PC-3 (cell line): ENCODE data around the gene CRLF2. TPM values are rescaled to one million over a fixed set of nuclear protein-coding genes. Genes with fewer than 3 reads are reported as not detected.
"Not testable (repeated sequence)": the region's sequence is repeated elsewhere in the genome, so short reads cannot be mapped to it uniquely, and the experiment has no call there.

Experiments
- ATAC-seq: fragments of 200-7000 bp; cut with Tn5 transposase; 2 replicates; pipeline ENCODE4 v1.9.1; 2020; ENCODE audit warnings: mild to moderate bottlenecking, moderate library complexity
- Bru-seq: library from RNA; stranded (reverse); fragments of 400-500 nt; gene quantifications from one replicate; lab custom pipeline; 2021; lab: Mats Ljungman, UMichigan
- BruChase-seq, 2 experiments: library from RNA; stranded (reverse); fragments of 400-500 nt; gene quantifications; one replicate each; lab custom pipeline; 2021; lab: Mats Ljungman, UMichigan
- BruUV-seq: library from RNA; stranded (reverse); fragments of 400-500 nt; replicated peaks from 2 replicates; lab custom pipeline; 2021; lab: Mats Ljungman, UMichigan
- CTCF ChIA-PET: fragments of 300-600 bp; sonication (Branson Sonifier 250); formaldehyde crosslinking; loops from one replicate; lab custom pipeline; 2022; ENCODE audit warnings: antibody characterized with exemption; lab: Charles Lee
- POLR2A ChIA-PET: fragments of 300-600 bp; sonication (Branson Sonifier 250); formaldehyde crosslinking; loops from one replicate; lab custom pipeline; 2022; ENCODE audit warnings: antibody characterized with exemption; ENCODE audit not compliant: unreplicated experiment; lab: Charles Lee
- DNase-seq: peaks from one replicate; pipeline ENCODE4 v3.0.0-alpha.2; 2015
- H2AFZ ChIP-seq: fragments of 300-600 bp; sonication (generic); 2 replicates; pipeline ENCODE4 v1.6.0; 2016; ENCODE audit warnings: antibody characterized with exemption, low read length
- H3F3A ChIP-seq: fragments of 300-600 bp; sonication (generic); one replicate; pipeline ENCODE4 v1.6.0; 2017; ENCODE audit warnings: antibody characterized with exemption, low read length, control low read depth, mild to moderate bottlenecking; ENCODE audit not compliant: unreplicated experiment
- H3K27ac ChIP-seq: fragments of 300-600 bp; sonication (generic); 2 replicates; pipeline ENCODE4 v1.5.1; 2016; ENCODE audit warnings: mild to moderate bottlenecking, low read length
- H3K27me3 ChIP-seq: fragments of 300-600 bp; sonication (generic); 2 replicates; pipeline ENCODE4 v1.6.1; 2016; ENCODE audit warnings: low read length, mixed read lengths
- H3K36me3 ChIP-seq: fragments of 300-600 bp; sonication (generic); 2 replicates; pipeline ENCODE4 v1.6.1; 2016; ENCODE audit warnings: low read depth, mixed run types, low read length, mixed read lengths
- H3K4me1 ChIP-seq: fragments of 300-600 bp; sonication (generic); 2 replicates; pipeline ENCODE4 v1.5.1; 2016; ENCODE audit warnings: low read length; ENCODE audit not compliant: insufficient read depth
- H3K4me2 ChIP-seq: fragments of 300-600 bp; sonication (generic); 2 replicates; pipeline ENCODE4 v1.6.0; 2016; ENCODE audit warnings: low read length
- H3K4me3 ChIP-seq: fragments of 300-600 bp; sonication (generic); 2 replicates; pipeline ENCODE4 v1.5.1; 2016; ENCODE audit warnings: mild to moderate bottlenecking, low read length, mixed read lengths
- H3K79me2 ChIP-seq: fragments of 300-600 bp; sonication (generic); 2 replicates; pipeline ENCODE4 v1.6.1; 2017; ENCODE audit warnings: low read length, mixed read lengths
- H3K9ac ChIP-seq: fragments of 300-600 bp; sonication (generic); 2 replicates; pipeline ENCODE4 v1.6.0; 2016; ENCODE audit warnings: mild to moderate bottlenecking, low read length
- H3K9me2 ChIP-seq: fragments of 300-600 bp; sonication (generic); replicated peaks from 2 replicates; pipeline ENCODE4 v1.6.1; 2016; ENCODE audit warnings: mixed run types, low read length, mixed read lengths
- H3K9me3 ChIP-seq: fragments of 300-600 bp; sonication (generic); 2 replicates; pipeline ENCODE4 v1.6.1; 2016; ENCODE audit warnings: low read length, mixed read lengths
- H4K20me1 ChIP-seq: fragments of 300-600 bp; sonication (generic); 2 replicates; pipeline ENCODE4 v1.6.1; 2016; ENCODE audit warnings: low read length, mixed read lengths
- EZH2 ChIP-seq: fragments of 300-600 bp; sonication (generic); IDR thresholded peaks from one replicate; pipeline ENCODE4 v1.6.1; 2017; ENCODE audit warnings: antibody characterized with exemption, mild to moderate bottlenecking, low read length; ENCODE audit not compliant: unreplicated experiment
- EZH2phosphoT487 ChIP-seq: fragments of 300-600 bp; sonication (generic); IDR thresholded peaks from 2 replicates; pipeline ENCODE4 v1.6.1; 2018; ENCODE audit warnings: mild to moderate bottlenecking, antibody characterized with exemption, low read length, borderline replicate concordance
- intact Hi-C: fragments of 100-400 bp; cut with micrococcal nuclease; formaldehyde crosslinking; loops from 2 replicates; pipeline ENCODE4 v1.9.0; 2023
- long read RNA-seq: library from polyadenylated mRNA; unstranded; transcript quantifications from one replicate; pipeline ENCODE4 v2.0.0, GENCODE V29; 2021; ENCODE audit not compliant: unreplicated experiment
- total RNA-seq: library from RNA; depleted of rRNA; stranded (reverse); fragments of >200 nt; gene quantifications from 2 replicates; pipeline ENCODE4 v1.2.3, GENCODE V29; 2014; rRNA removed
- TF ChIP-seq, protein P1 (sequence below): fragments of 300-600 bp; sonication (generic); conservative IDR thresholded peaks from 2 replicates; pipeline ENCODE4 v1.5.1; 2017; ENCODE audit warnings: antibody characterized with exemption, low read depth, mild to moderate bottlenecking, low read length

CRLF2 gene, protein sequence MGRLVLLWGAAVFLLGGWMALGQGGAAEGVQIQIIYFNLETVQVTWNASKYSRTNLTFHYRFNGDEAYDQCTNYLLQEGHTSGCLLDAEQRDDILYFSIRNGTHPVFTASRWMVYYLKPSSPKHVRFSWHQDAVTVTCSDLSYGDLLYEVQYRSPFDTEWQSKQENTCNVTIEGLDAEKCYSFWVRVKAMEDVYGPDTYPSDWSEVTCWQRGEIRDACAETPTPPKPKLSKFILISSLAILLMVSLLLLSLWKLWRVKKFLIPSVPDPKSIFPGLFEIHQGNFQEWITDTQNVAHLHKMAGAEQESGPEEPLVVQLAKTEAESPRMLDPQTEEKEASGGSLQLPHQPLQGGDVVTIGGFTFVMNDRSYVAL
- not detected in 2 replicates for total RNA-seq
- Bru-seq, nascent RNA: not detected
- not detected for BruChase-seq, experiment 1, labeled RNA remaining after a 6-hour chase
- not detected for BruChase-seq, experiment 2, labeled RNA remaining after a 2-hour chase
- long read RNA-seq: 0 reads

DNA sequence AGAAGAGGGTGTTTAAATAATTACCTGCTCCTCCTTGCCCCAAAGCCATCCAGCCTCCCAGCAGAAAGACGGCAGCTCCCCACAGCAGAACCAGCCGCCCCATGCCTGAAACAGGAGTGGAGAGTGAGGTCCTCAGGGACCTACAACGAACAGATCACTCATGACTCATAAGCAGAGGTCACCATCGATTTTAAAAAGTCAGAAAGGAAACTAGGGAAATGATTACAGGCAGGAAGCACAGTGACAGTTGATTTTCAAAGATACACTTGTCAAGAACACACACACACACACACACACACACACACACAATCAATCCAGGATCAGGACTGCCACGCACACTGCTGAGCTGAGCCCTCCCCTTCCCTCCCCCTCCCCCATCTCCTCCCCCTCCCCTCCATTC, at the start of gene CRLF2:
Gene CRLF2 (minus strand): TSS at position 118 of the 400 bp plus-strand sequence. CDS start 15 bp downstream, at position 103.
- Histone ChIP-seq H3K27ac (no peak within 1 kb of the TSS), H4K20me1 (no peaks in the 10 kb centered on the region), H3K9me3 (no peaks in the 10 kb centered on the region), H3K9me2 (no peaks in the 10 kb centered on the region), H3K4me2 (no peak within 1 kb of the TSS), H3K27me3 (no peaks in the 10 kb centered on the region), H3K4me1 (peaks cover 8% of the 10 kb centered on the region), H3F3A (no peaks in the 10 kb centered on the region), H3K36me3 (no peaks in the 10 kb centered on the region), H2AFZ (no peak within 1 kb of the TSS), H3K4me3 (no peak within 1 kb of the TSS), H3K9ac (no peak within 1 kb of the TSS), H3K79me2 (no peaks in the 10 kb centered on the region)
- peak; percentile 49 for DNase-seq
- no TSS peak for BruUV-seq
- intact Hi-C loops: no loop called here
- ATAC-seq: no peak
- POLR2A ChIA-PET: no interaction called here
- TF ChIP-seq EZH2 (no peak), EZH2phosphoT487 (no peak)
- TF ChIP-seq, protein P1, sequence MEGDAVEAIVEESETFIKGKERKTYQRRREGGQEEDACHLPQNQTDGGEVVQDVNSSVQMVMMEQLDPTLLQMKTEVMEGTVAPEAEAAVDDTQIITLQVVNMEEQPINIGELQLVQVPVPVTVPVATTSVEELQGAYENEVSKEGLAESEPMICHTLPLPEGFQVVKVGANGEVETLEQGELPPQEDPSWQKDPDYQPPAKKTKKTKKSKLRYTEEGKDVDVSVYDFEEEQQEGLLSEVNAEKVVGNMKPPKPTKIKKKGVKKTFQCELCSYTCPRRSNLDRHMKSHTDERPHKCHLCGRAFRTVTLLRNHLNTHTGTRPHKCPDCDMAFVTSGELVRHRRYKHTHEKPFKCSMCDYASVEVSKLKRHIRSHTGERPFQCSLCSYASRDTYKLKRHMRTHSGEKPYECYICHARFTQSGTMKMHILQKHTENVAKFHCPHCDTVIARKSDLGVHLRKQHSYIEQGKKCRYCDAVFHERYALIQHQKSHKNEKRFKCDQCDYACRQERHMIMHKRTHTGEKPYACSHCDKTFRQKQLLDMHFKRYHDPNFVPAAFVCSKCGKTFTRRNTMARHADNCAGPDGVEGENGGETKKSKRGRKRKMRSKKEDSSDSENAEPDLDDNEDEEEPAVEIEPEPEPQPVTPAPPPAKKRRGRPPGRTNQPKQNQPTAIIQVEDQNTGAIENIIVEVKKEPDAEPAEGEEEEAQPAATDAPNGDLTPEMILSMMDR: no peak
- CTCF ChIA-PET: no interaction called here

DNA sequence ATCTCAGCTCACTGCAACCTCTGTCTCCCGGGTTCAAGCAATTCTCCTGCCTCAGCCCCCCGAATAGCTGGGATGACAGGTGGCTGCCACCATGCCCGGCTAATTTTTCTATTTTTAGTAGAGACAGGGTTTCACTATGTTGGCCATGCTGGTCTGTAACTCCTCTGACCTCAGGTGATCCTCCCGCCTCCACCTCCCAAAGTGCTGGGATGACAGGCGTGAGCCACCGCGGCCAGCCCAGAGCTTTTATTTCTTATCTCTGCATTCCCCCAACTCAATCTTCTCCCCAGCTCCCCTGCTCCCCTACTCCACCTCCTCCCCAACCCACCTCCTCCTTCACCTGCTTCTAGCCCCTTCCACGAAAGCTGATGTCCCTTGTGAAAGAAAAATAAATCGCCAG, 49.3 kb upstream of the CRLF2 start:
- ATAC-seq, H2AFZ ChIP-seq, H3K36me3 ChIP-seq, BruUV-seq, H3K4me3 ChIP-seq, H3K27me3 ChIP-seq, intact Hi-C loops, H3K9me2 ChIP-seq, CTCF ChIA-PET, H3K27ac ChIP-seq, DNase-seq, H3F3A ChIP-seq, H3K4me2 ChIP-seq, POLR2A ChIA-PET, H3K4me1 ChIP-seq, H4K20me1 ChIP-seq, H3K9ac ChIP-seq, H3K9me3 ChIP-seq, H3K79me2 ChIP-seq: not testable (repeated sequence)

DNA sequence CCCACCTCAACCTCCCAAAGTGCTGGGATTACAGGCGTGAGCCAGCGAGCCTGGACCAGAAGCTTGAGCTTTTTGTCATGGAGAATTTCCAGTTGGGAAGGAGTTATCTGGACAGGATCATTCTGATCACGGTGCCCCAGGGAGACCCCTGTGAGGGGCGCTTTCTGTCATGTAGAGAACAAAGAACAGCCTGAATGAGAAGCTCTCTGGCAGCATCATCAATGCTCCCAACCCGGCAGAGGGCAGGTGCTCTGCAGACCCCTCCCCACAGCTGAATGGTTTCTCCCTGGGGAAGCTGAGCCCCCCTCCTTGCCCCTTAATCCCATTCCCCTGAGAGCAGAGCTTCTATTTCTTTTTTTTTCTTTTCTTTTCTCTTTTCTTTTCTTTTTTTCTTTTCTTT, 48.8 kb upstream of the CRLF2 start:
- H3K9me2 ChIP-seq: no peaks in the 10 kb centered on the region
- TF ChIP-seq EZH2phosphoT487: no peak
- TF ChIP-seq, protein P1: no peak
- TF ChIP-seq EZH2: no peak
- H3F3A ChIP-seq: no peaks in the 10 kb centered on the region
- BruUV-seq: no TSS peak
- no peaks in the 10 kb centered on the region for H3K36me3 ChIP-seq
- intact Hi-C loops: no loop called here
- H3K4me3 ChIP-seq: no peak overlapping the region
- CTCF ChIA-PET: no interaction called here
- H3K4me1 ChIP-seq: no peaks in the 10 kb centered on the region; the same call in 1 of the 2 replicates
- H3K9ac ChIP-seq: no peak overlapping the region
- POLR2A ChIA-PET: no interaction called here
- no peak overlapping the region for H2AFZ ChIP-seq
- no peaks in the 10 kb centered on the region for H4K20me1 ChIP-seq
- no peak overlapping the region for H3K4me2 ChIP-seq
- H3K27me3 ChIP-seq: no peaks in the 10 kb centered on the region
- DNase-seq: no peak
- no peaks in the 10 kb centered on the region for H3K79me2 ChIP-seq
- no peak overlapping the region for H3K27ac ChIP-seq
- no peak for ATAC-seq
- no peaks in the 10 kb centered on the region for H3K9me3 ChIP-seq
